Measurements from ENCODE around the gene SMYD3.

DNA sequence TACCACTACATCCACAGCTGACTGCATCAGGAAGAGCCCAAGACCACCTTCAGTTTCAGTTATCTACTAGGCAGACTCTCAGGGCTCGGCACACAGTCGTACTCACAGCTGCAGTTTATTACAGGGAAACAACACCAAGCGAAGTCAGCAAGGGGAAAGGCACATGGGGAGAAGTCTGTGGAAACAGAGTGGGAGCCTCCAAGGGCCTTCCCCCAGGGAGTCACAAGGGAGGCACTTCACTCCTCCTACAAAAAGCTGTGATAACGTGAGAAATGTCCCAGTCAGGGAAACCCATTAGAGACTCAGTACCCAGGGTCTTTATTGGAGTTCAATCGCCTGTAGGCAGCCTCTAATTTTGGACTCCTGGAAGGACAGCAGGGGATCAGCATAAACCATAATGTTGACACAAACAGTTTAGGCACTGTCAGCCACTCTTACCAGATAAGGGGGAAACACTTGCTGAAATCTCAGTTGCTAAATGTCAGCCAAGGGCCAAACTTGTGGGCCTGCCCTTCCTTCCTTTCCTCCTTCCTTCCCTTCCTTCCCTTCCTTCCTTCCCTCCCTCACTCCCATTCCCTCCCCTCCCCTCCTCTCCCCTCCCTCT is 444.0 kb downstream of the SMYD3 start:
- TF ChIP-seq, protein P1, sequence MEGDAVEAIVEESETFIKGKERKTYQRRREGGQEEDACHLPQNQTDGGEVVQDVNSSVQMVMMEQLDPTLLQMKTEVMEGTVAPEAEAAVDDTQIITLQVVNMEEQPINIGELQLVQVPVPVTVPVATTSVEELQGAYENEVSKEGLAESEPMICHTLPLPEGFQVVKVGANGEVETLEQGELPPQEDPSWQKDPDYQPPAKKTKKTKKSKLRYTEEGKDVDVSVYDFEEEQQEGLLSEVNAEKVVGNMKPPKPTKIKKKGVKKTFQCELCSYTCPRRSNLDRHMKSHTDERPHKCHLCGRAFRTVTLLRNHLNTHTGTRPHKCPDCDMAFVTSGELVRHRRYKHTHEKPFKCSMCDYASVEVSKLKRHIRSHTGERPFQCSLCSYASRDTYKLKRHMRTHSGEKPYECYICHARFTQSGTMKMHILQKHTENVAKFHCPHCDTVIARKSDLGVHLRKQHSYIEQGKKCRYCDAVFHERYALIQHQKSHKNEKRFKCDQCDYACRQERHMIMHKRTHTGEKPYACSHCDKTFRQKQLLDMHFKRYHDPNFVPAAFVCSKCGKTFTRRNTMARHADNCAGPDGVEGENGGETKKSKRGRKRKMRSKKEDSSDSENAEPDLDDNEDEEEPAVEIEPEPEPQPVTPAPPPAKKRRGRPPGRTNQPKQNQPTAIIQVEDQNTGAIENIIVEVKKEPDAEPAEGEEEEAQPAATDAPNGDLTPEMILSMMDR (IDR thresholded peaks at IDR 0.05) = no peak
- TF ChIP-seq EP300 (IDR thresholded peaks at IDR 0.05) (no peak), POLR2A (IDR thresholded peaks at IDR 0.05) (no peak)
